IMR-90 (cell line): ENCODE data around the gene DOCK4.

Source experiments
- BHLHE40 ChIP-seq: fragments of 150-350 bp; IDR thresholded peaks from 2 replicates; pipeline ENCODE4 v1.6.1; 2016; ENCODE audit warnings: mild to moderate bottlenecking, low read depth, low read length
- FOS ChIP-seq: fragments of 150-350 bp; IDR thresholded peaks from 2 replicates; pipeline ENCODE4 v1.6.1; 2016; ENCODE audit warnings: low read depth, low read length
- MAFK ChIP-seq: IDR thresholded peaks from 2 replicates; pipeline ENCODE4 v1.6.1; 2012; ENCODE audit warnings: low read depth, low read length, improper control_type of control experiment
- POLR2A ChIP-seq: IDR thresholded peaks from 2 replicates; pipeline ENCODE4 v1.6.1; 2012; ENCODE audit warnings: mild to moderate bottlenecking, low read depth, low read length
- RFX5 ChIP-seq: IDR thresholded peaks from 2 replicates; pipeline ENCODE4 v1.8.0; 2012; ENCODE audit warnings: low read depth, mild to moderate bottlenecking, low read length, moderate library complexity
- USF2 ChIP-seq: fragments of 150-350 bp; IDR thresholded peaks from 2 replicates; pipeline ENCODE4 v1.6.1; 2017; ENCODE audit warnings: mild to moderate bottlenecking, antibody characterized with exemption, low read length, low read depth
- TF ChIP-seq, protein P1 (sequence below): conservative IDR thresholded peaks from 2 replicates; pipeline ENCODE4 v1.5.1; 2012; ENCODE audit warnings: mild to moderate bottlenecking, low read depth, low read length, improper control_type of control experiment

GRCh38 chr7:111863269-111863668 is 342.9 kb downstream of the DOCK4 start:
- TF ChIP-seq BHLHE40 (no peak), USF2 (no peak), POLR2A (no peak), MAFK (no peak), FOS (no peak), RFX5 (no peak)
- TF ChIP-seq, protein P1, sequence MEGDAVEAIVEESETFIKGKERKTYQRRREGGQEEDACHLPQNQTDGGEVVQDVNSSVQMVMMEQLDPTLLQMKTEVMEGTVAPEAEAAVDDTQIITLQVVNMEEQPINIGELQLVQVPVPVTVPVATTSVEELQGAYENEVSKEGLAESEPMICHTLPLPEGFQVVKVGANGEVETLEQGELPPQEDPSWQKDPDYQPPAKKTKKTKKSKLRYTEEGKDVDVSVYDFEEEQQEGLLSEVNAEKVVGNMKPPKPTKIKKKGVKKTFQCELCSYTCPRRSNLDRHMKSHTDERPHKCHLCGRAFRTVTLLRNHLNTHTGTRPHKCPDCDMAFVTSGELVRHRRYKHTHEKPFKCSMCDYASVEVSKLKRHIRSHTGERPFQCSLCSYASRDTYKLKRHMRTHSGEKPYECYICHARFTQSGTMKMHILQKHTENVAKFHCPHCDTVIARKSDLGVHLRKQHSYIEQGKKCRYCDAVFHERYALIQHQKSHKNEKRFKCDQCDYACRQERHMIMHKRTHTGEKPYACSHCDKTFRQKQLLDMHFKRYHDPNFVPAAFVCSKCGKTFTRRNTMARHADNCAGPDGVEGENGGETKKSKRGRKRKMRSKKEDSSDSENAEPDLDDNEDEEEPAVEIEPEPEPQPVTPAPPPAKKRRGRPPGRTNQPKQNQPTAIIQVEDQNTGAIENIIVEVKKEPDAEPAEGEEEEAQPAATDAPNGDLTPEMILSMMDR: no peak
